GM12878 (cell line): ENCODE data around the gene DTX4. TPM values are rescaled to one million over a fixed set of nuclear protein-coding genes. Genes with fewer than 3 reads are reported as not detected.

Experiments used
- ATAC-seq: fragments of 200-7000 bp; cut with Tn5 transposase; 3 replicates; pipeline ENCODE4 v1.9.1; 2020; ENCODE audit warnings: mild to moderate bottlenecking, moderate library complexity
- BruUV-seq: library from RNA; stranded (reverse); fragments of 400-500 nt; replicated peaks from 2 replicates; lab custom pipeline; 2021; lab: Mats Ljungman, UMichigan
- CTCF ChIA-PET: fragments of 300-600 bp; sonication (Branson Sonifier 250); formaldehyde crosslinking; extraction: SDS; loops from one replicate; lab custom pipeline; 2021; ENCODE audit warnings: inconsistent platforms; lab: Yijun Ruan, JAX
- POLR2A ChIA-PET: fragments of 350-600 bp; formaldehyde crosslinking; extraction: SDS; loops from one replicate; lab custom pipeline; 2021; ENCODE audit warnings: inconsistent platforms; lab: Charles Lee
- RAD21 ChIA-PET: fragments of 300-600 bp; sonication (Branson Sonifier 250); formaldehyde crosslinking; loops from one replicate; lab custom pipeline; 2023; ENCODE audit warnings: antibody characterized with exemption; ENCODE audit not compliant: unreplicated experiment; lab: Charles Lee
- SMC1A ChIA-PET: fragments of 300-600 bp; sonication (Branson Sonifier 250); formaldehyde crosslinking; loops from one replicate; lab custom pipeline; 2023; ENCODE audit not compliant: unreplicated experiment, uncharacterized antibody; lab: Charles Lee
- DNase-seq: peaks from one replicate; pipeline ENCODE4 v3.0.0-alpha.2; 2011; ENCODE audit warnings: low read depth, low spot score
- FAIRE-seq: peaks from 3 replicates; lab custom pipeline; 2011; peaks lifted over from hg19 to GRCh38; lab: Jason Lieb, UNC
- H2AFZ ChIP-seq: 2 replicates; pipeline ENCODE4 v1.6.0; 2011; ENCODE audit warnings: low read depth, low read length, control low read depth; ENCODE audit not compliant: control insufficient read depth
- H3K27ac ChIP-seq: 2 replicates; pipeline ENCODE4 v1.5.1; 2011; ENCODE audit warnings: control low read depth; ENCODE audit not compliant: control insufficient read depth, insufficient read depth
- H3K27me3 ChIP-seq, 2 experiments: replicated peaks in 1 of 2; 2 replicates each; pipeline versions ENCODE4 v1.6.0 to v1.6.1; 2011; ENCODE audit warnings: low read length in 1 of 2; ENCODE audit not compliant: control insufficient read depth in 2 of 2, insufficient read depth in 2 of 2
- H3K36me3 ChIP-seq, 2 experiments: 2 replicates each; pipeline ENCODE4 v1.5.1; 2011; ENCODE audit warnings: low read length in 1 of 2; ENCODE audit not compliant: control insufficient read depth in 2 of 2, insufficient read depth in 2 of 2
- H3K4me1 ChIP-seq: 2 replicates; pipeline ENCODE4 v1.6.1; 2011; ENCODE audit warnings: mild to moderate bottlenecking, low read length, moderate library complexity, mixed read lengths; ENCODE audit not compliant: control insufficient read depth, insufficient read depth
- H3K4me2 ChIP-seq: 2 replicates; pipeline ENCODE4 v1.6.0; 2011; ENCODE audit warnings: control low read depth; ENCODE audit not compliant: control insufficient read depth, insufficient read depth
- H3K4me3 ChIP-seq: fragments of 200-600 bp; sonication (generic); 2 replicates; pipeline ENCODE4 v1.5.1; 2016
- H3K79me2 ChIP-seq: 2 replicates; pipeline ENCODE4 v1.6.0; 2011; ENCODE audit warnings: low read length; ENCODE audit not compliant: control insufficient read depth, insufficient read depth
- H3K9ac ChIP-seq: 2 replicates; pipeline ENCODE4 v1.8.0; 2011; ENCODE audit warnings: low read length, control low read depth, mixed read lengths; ENCODE audit not compliant: control insufficient read depth, insufficient read depth
- H3K9me3 ChIP-seq: replicated peaks from 3 replicates; pipeline ENCODE4 v1.5.1; 2011; ENCODE audit warnings: mild to moderate bottlenecking, low read length; ENCODE audit not compliant: control insufficient read depth, insufficient read depth
- H4K20me1 ChIP-seq: 2 replicates; pipeline ENCODE4 v1.6.0; 2011; ENCODE audit not compliant: control insufficient read depth, insufficient read depth
- ATF7 ChIP-seq: fragments of 450-650 bp; IDR thresholded peaks from 2 replicates; pipeline ENCODE4 v1.6.1; 2016; ENCODE audit warnings: low read depth, mild to moderate bottlenecking
- BMI1 ChIP-seq: fragments of 450-650 bp; IDR thresholded peaks from 2 replicates; pipeline ENCODE4 v1.6.1; 2016; ENCODE audit warnings: mild to moderate bottlenecking, moderate library complexity, borderline replicate concordance
- CHD4 ChIP-seq: fragments of 200-600 bp; sonication (generic); IDR thresholded peaks from 2 replicates; pipeline ENCODE4 v1.6.1; 2016; ENCODE audit warnings: mild to moderate bottlenecking
- EP300 ChIP-seq, 2 experiments: fragments of 150-350 bp in 1 of 2; IDR thresholded peaks; 2 replicates each; pipeline ENCODE4 v1.6.1; 2011 to 2012; ENCODE audit warnings: low read depth in 2 of 2, low read length in 2 of 2, borderline replicate concordance in 1 of 2, improper control_type of control experiment in 1 of 2, inconsistent platforms in 1 of 2; ENCODE audit not compliant: control insufficient read depth in 1 of 2
- FOXM1 ChIP-seq: IDR thresholded peaks from 2 replicates; pipeline ENCODE4 v1.6.1; 2012; ENCODE audit warnings: low read depth, mild to moderate bottlenecking, inconsistent platforms, low read length, moderate library complexity
- HDAC6 ChIP-seq: fragments of 200-600 bp; sonication (generic); IDR thresholded peaks from one replicate; pipeline ENCODE4 v1.8.0; 2017; ENCODE audit warnings: antibody characterized with exemption; ENCODE audit not compliant: unreplicated experiment
- IKZF2 ChIP-seq, 2 experiments: fragments of 450-650 bp; IDR thresholded peaks; 2 replicates each; pipeline ENCODE4 v1.6.1; 2017; ENCODE audit warnings: mild to moderate bottlenecking in 2 of 2, moderate library complexity in 2 of 2
- LARP7 ChIP-seq: fragments of 450-650 bp; IDR thresholded peaks from 2 replicates; pipeline ENCODE4 v1.6.1; 2017; ENCODE audit warnings: mild to moderate bottlenecking
- NFYB ChIP-seq: IDR thresholded peaks from 2 replicates; pipeline ENCODE4 v1.6.1; 2011; ENCODE audit warnings: low read depth, mild to moderate bottlenecking, low read length, improper control_type of control experiment, moderate library complexity; ENCODE audit not compliant: insufficient read depth
- SMAD1 ChIP-seq: fragments of 450-650 bp; IDR thresholded peaks from 2 replicates; pipeline ENCODE4 v1.6.1; 2018; ENCODE audit warnings: mild to moderate bottlenecking, low read depth; ENCODE audit not compliant: partially characterized antibody
- SP1 ChIP-seq: IDR thresholded peaks from one replicate; pipeline ENCODE4 v1.6.1; 2011; ENCODE audit warnings: low read depth, low read length
- WGBS: methylation state at CpG from one replicate; pipeline ENCODE4 v1.1.6; 2016; ENCODE audit warnings: low lambda C conversion rate; ENCODE audit not compliant: insufficient replicate concordance, insufficient coverage; ENCODE audit errors: missing lambda C conversion rate; 5-methylcytosine and 5-hydroxymethylcytosine counted together
- in situ Hi-C: fragments of 300-500 bp; cut with MboI; formaldehyde crosslinking; loops from 9 replicates; pipeline ENCODE4 v1.14.3; 2018; ENCODE audit warnings: mixed read lengths
- intact Hi-C: fragments of 100-400 bp; cut with micrococcal nuclease; formaldehyde crosslinking; loops from one replicate; pipeline ENCODE4 v1.14.2; 2022; ENCODE audit not compliant: unreplicated experiment
- polyA plus RNA-seq, 11 experiments: library from polyadenylated mRNA; depleted of rRNA in 4 of 11; unstranded in 6 of 11; stranded (reverse) in 5 of 11; fragments of >200 nt; fragmentation: Nextera tagmentation in 4 of 11; fragmentation: Illumina TruSeq in 1 of 11; extraction: Ambion mirVana in 4 of 11; extraction: Trizol in 1 of 11; gene quantifications; 1 replicate in 1 of 11; 2 replicates in 10 of 11; pipeline versions ENCODE4 v1.2.1 to v1.2.3, GENCODE V29; 2011 to 2016; ENCODE audit warnings: inconsistent platforms in 2 of 11, missing spikeins in 2 of 11, low read depth in 1 of 11
- total RNA-seq, 4 experiments: library from RNA; depleted of rRNA in 3 of 4; stranded (reverse); fragments of >200 nt in 3 of 4; fragmentation: Illumina TruSeq in 1 of 4; extraction: Trizol in 1 of 4; gene quantifications; 2 replicates each; pipeline versions ENCODE4 v1.2.1 to v1.2.3, GENCODE V29; 2013 to 2021
- TF ChIP-seq, protein P1 (sequence below): IDR thresholded peaks from 2 replicates; pipeline ENCODE4 v1.6.1; 2012; ENCODE audit warnings: improper control_type of control experiment, low read depth, low read length; ENCODE audit not compliant: insufficient replicate concordance
- TF ChIP-seq, protein P2 (sequence below): IDR thresholded peaks from 2 replicates; pipeline ENCODE4 v1.6.1; 2011; ENCODE audit warnings: mild to moderate bottlenecking, low read depth, low read length, moderate library complexity; ENCODE audit not compliant: insufficient replicate concordance

The DTX4 gene
- total and polyA plus RNA-seq, 10 of the 15 experiments (the other 5 are each of a cell fraction or from before 2014, with no cell fraction given): 3.8 to 25.8 (median 10.5) TPM

DNA sequence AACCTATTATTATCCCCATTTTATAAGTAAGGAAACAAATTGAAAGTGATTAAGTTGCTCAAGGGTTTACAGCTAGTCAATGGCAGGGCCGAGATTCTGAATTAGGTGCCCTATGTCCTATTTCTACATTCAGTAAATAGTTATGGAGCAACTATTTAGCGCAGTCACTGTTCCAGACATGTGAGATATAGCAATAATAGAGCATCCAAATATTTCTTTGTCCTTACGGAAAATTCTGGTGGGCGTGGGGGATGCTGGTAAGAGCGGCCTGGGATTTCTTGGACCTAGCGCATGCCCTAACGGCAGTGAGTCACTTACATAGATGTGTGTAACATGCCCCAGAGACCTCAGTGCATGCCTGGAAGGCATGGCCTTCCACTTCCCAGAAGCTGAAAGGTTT lies 4.4 kb downstream of the DTX4 start:
- ChIA-PET CTCF (interaction anchor here (1.2 to 30.3 kb wide), 3 partner anchors 20 to 114 kb away, joined by 3 to 1180 read pairs (median 4); partner anchors contain the start of gene MPEG1), SMC1A (interaction anchor here (1.2 to 14.9 kb wide), 5 partner anchors 8 to 99 kb away, joined by 3 to 155 read pairs (median 10); no protein-coding TSS in a partner anchor), POLR2A (interaction anchor here (1.2 to 2.9 kb wide), 3 partner anchors 22 to 31 kb away, joined by 3 to 19 read pairs (median 11); no protein-coding TSS in a partner anchor), RAD21 (interaction anchor here (8.8 to 9.0 kb wide), 2 partner anchors 10 to 26 kb away, joined by 78 to 183 read pairs; no protein-coding TSS in a partner anchor)
- H2AFZ ChIP-seq: no peak overlapping the region
- ATAC-seq: no peak
- H3K4me2 ChIP-seq: 0 out of 2 replicates have a peak overlapping the region, but pooled peaks have one; percentile 13
- FAIRE-seq: no peak
- no TSS peak for BruUV-seq
- no peak for TF ChIP-seq LARP7
- TF ChIP-seq SP1: no peak
- no peak for TF ChIP-seq SMAD1
- TF ChIP-seq, protein P1, sequence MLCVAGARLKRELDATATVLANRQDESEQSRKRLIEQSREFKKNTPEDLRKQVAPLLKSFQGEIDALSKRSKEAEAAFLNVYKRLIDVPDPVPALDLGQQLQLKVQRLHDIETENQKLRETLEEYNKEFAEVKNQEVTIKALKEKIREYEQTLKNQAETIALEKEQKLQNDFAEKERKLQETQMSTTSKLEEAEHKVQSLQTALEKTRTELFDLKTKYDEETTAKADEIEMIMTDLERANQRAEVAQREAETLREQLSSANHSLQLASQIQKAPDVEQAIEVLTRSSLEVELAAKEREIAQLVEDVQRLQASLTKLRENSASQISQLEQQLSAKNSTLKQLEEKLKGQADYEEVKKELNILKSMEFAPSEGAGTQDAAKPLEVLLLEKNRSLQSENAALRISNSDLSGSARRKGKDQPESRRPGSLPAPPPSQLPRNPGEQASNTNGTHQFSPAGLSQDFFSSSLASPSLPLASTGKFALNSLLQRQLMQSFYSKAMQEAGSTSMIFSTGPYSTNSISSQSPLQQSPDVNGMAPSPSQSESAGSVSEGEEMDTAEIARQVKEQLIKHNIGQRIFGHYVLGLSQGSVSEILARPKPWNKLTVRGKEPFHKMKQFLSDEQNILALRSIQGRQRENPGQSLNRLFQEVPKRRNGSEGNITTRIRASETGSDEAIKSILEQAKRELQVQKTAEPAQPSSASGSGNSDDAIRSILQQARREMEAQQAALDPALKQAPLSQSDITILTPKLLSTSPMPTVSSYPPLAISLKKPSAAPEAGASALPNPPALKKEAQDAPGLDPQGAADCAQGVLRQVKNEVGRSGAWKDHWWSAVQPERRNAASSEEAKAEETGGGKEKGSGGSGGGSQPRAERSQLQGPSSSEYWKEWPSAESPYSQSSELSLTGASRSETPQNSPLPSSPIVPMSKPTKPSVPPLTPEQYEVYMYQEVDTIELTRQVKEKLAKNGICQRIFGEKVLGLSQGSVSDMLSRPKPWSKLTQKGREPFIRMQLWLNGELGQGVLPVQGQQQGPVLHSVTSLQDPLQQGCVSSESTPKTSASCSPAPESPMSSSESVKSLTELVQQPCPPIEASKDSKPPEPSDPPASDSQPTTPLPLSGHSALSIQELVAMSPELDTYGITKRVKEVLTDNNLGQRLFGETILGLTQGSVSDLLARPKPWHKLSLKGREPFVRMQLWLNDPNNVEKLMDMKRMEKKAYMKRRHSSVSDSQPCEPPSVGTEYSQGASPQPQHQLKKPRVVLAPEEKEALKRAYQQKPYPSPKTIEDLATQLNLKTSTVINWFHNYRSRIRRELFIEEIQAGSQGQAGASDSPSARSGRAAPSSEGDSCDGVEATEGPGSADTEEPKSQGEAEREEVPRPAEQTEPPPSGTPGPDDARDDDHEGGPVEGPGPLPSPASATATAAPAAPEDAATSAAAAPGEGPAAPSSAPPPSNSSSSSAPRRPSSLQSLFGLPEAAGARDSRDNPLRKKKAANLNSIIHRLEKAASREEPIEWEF: no peak
- TF ChIP-seq, protein P2, sequence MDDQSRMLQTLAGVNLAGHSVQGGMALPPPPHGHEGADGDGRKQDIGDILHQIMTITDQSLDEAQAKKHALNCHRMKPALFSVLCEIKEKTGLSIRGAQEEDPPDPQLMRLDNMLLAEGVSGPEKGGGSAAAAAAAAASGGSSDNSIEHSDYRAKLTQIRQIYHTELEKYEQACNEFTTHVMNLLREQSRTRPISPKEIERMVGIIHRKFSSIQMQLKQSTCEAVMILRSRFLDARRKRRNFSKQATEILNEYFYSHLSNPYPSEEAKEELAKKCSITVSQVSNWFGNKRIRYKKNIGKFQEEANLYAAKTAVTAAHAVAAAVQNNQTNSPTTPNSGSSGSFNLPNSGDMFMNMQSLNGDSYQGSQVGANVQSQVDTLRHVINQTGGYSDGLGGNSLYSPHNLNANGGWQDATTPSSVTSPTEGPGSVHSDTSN: no peak
- TF ChIP-seq ATF7: no peak
- TF ChIP-seq IKZF2 (IDR thresholded peaks at IDR 0.05): no peak
- no peak for TF ChIP-seq CHD4
- TF ChIP-seq FOXM1: no peak
- TF ChIP-seq BMI1: no peak
- no peak for TF ChIP-seq EP300 (IDR thresholded peaks at IDR 0.05; ENCODE audit: borderline replicate concordance in 1 of 2, control insufficient read depth in 1 of 2, low read depth in 2 of 2, low read length in 2 of 2)
- no peak for TF ChIP-seq HDAC6
- no peak for TF ChIP-seq NFYB
- no peaks in the 10 kb centered on the region for H3K27me3 ChIP-seq
- WGBS: 91% methylated on average over 7 of the region's 7 CpGs
- no peak overlapping the region for H3K9ac ChIP-seq
- H3K4me3 ChIP-seq: no peak overlapping the region
- H3K36me3 ChIP-seq: 0 out of 4 replicates have a peak, but pooled peaks cover 0 to 3% of the 10 kb centered on the region in 2 experiments
- no peak overlapping the region for H3K27ac ChIP-seq
- DNase-seq: no peak
- intact Hi-C loops: no loop called here
- in situ Hi-C loops: loop anchor here (10.0 to 25.0 kb wide), 2 partner anchors 378 to 1586 kb away; partner anchors contain the start of gene MS4A15
- no peaks in the 10 kb centered on the region for H4K20me1 ChIP-seq
- H3K79me2 ChIP-seq: peaks cover 63% of the 10 kb centered on the region
- peaks cover 16% of the 10 kb centered on the region; the same call in 2 of the 3 replicates for H3K9me3 ChIP-seq
- H3K4me1 ChIP-seq: peaks cover 6% of the 10 kb centered on the region
